Ammon's horn (tissue), 1 donor: Measurements from ENCODE around the gene ITPA.
A peak's percentile ranks its signal among the peaks of the same experiment; 100 is the strongest.

Source experiments
- DNase-seq: peaks from one replicate; pipeline ENCODE4 v3.0.0-alpha.2; 2016; ENCODE audit warnings: low spot score

ITPA gene

DNA sequence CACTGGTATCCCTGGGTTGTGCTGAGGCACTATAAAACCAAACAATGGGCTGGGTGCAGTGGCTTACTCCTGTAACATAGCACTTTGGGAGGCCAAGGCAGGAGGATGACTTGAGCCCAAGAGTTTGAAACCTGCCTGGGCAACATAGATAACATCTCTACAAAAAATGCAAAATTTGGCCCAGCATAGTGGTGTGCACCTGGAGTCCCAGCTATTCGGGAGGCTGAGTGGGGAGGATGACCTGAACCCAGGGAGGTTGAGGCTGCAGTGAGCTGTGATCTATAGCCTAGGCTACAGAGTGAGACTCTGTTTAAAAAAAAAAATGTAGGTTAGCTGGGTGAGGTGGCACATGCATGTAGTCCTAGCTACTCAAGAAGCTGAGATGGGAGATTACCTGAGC lies 37.4 kb downstream of the ITPA start:
- DNase-seq, result no peak

DNA sequence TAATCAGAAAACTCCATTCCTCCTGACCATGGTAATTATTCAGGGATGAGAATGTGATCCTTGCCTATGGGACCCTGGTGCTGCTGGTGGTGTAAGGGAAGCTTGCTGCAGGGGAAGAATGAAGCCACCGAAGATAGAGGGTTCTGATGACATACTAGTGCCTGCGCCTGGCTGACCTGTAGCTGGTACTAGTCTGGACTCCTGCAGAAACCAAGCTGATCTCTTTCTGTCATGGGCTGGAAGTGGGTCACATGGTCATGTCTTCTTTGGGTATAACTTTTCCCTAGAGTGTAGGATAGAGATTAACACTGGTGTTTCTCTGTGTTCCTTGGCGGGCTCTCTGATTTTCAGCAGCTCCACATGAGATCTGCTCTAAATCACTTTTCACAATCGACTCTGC lies 38.3 kb downstream of the ITPA start:
- no peak for DNase-seq

DNA sequence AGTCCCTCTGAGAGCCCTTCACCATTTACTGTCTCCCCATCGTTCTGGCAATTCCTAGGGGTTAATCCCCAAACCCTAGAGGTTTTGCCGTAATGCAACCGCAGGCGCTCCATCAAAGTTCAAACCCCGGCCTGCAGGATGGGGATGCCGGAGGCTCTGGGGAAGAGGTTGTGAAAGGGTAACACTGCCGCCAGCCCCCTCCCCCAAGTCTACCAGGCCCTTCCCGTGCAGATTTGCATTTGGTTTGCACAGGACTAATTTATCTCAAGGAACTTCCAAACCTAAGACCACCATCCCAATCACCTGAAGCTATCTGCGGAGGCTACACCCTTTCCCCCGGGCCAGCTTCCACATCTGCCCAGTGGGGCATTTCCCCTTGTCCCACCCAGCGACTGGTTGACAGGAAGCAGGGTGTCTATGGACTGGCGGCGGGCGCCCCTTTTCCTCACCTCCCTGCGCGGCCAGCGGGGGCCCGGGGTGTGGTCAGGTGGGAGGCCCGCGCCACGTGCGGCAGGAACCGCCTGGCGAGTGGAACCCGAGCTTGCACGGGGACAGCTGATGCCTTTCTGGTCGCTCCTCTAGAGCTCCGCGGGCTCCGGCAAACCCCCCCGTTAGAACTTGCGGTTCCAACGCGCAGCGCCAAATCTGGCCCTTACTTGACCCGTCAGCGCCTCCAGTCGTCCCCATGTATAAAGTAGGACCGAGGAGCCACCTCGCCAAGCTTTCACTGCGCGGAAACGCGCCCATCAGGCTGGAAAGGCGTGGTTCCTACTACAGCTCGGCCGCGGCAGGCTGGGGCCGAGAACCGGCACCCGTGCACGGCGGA lies 39.1 kb downstream of the ITPA start:
- no peak for DNase-seq

GRCh38 chr20:3248993-3249347 lies 39.7 kb downstream of the ITPA start:
- DNase-seq, result no peak

- DNase-seq, result no peak
Measured at GRCh38 chr20:3250091-3250504, 40.8 kb downstream of the ITPA start.

GRCh38 chr20:3251806-3252205 lies 42.5 kb downstream of the ITPA start:
- DNase-seq, result peak; percentile 75

GRCh38 chr20:3255728-3256127 lies 46.4 kb downstream of the ITPA start:
- DNase-seq, result no peak

DNA sequence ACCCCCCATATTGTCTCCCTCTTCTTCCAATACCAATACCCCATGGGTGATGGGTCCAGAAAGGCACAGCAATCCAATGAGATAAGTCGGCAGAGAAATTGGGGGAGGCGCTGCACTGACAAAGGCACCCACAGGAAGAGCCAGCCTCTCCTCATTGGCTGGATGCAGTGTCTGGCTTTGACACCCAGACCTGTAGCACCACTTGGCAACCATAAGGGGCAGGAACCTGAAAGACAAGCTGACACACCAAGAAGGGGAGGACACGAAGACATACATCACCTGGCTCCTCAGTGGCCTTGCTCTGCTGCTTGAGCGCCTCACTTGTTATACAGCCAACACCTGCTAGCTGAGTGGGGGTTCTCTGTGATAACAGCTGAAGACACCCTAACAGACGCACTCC lies 49.1 kb downstream of the ITPA start:
- no peak for DNase-seq

DNA sequence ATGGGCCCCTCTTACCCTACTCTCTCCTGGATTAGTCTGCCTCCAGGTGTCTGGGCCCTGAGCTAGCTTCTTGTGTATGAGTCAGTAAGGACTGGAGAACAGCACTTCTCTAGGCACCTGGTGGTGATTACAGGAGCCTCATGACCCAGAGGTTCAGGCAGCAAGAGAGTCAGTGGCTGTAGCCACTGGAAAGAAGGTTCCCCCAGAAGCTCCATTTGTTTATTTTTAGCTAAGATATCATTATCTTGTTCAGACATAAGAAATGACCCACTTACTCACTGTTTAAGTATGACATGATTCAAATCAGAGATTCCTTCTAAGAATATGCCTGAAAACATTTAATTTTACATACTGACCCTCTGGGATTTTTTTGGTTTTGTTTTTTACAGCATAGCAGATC lies 53.3 kb downstream of the ITPA start:
- DNase-seq, result no peak

GRCh38 chr20:3270051-3270450 lies 60.8 kb downstream of the ITPA start:
- no peak for DNase-seq

DNA sequence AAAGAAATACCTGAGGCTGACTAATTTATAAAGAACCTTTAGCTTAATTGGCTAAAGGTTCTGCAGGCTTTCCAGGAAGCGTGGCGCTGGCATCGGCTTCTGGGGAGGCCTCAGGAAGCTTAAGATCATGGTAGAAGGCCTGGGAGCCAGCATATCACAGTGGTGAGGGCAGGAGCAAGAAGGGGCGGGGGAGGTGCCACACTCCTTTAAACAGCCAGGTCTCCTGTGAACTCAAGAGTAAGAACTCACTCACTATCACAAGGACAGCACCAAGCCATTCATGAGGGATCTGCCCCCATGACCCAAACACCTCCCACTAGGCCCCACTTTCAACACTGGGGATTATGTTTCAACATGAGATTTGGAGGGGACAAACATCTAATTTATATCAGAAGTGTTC lies 64.1 kb downstream of the ITPA start:
- no peak for DNase-seq
